22Rv1 (cell line): ENCODE data around the gene DTYMK.

Source experiments
- H3K27ac ChIP-seq: fragments of 450-650 bp; 2 replicates; pipeline ENCODE4 v1.5.1; 2017
- ZFX ChIP-seq: fragments of 450-650 bp; IDR thresholded peaks from 2 replicates; pipeline ENCODE4 v1.6.1; 2017; ENCODE audit warnings: antibody characterized with exemption, borderline replicate concordance
- TF ChIP-seq, protein P1 (sequence below): fragments of 450-650 bp; IDR thresholded peaks from 2 replicates; pipeline ENCODE4 v1.5.1; 2017; ENCODE audit warnings: mild to moderate bottlenecking

The DTYMK gene

DNA sequence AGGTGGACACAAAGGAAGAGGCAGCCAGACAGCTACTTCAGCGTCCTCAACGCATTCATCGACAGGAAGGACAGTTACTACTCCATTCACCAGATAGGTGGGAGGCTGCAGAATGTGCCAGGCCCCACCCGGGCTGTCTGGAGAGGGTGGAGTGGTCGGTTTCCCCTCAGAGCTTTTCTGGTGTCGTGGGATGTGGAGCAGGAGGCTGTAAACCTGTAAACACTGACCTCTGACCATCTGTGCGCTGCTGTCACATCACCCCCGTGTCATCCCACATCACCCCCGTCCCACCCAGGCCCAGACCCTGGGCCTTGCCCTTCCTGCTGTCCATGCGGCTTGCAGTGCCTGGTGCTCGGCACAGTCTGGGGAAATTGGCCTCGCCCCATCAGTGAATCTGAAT lies 32.1 kb downstream of the DTYMK start:
- TF ChIP-seq, protein P1, sequence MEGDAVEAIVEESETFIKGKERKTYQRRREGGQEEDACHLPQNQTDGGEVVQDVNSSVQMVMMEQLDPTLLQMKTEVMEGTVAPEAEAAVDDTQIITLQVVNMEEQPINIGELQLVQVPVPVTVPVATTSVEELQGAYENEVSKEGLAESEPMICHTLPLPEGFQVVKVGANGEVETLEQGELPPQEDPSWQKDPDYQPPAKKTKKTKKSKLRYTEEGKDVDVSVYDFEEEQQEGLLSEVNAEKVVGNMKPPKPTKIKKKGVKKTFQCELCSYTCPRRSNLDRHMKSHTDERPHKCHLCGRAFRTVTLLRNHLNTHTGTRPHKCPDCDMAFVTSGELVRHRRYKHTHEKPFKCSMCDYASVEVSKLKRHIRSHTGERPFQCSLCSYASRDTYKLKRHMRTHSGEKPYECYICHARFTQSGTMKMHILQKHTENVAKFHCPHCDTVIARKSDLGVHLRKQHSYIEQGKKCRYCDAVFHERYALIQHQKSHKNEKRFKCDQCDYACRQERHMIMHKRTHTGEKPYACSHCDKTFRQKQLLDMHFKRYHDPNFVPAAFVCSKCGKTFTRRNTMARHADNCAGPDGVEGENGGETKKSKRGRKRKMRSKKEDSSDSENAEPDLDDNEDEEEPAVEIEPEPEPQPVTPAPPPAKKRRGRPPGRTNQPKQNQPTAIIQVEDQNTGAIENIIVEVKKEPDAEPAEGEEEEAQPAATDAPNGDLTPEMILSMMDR: no peak
- TF ChIP-seq ZFX: no peak
- no peak overlapping the region for H3K27ac ChIP-seq

DNA sequence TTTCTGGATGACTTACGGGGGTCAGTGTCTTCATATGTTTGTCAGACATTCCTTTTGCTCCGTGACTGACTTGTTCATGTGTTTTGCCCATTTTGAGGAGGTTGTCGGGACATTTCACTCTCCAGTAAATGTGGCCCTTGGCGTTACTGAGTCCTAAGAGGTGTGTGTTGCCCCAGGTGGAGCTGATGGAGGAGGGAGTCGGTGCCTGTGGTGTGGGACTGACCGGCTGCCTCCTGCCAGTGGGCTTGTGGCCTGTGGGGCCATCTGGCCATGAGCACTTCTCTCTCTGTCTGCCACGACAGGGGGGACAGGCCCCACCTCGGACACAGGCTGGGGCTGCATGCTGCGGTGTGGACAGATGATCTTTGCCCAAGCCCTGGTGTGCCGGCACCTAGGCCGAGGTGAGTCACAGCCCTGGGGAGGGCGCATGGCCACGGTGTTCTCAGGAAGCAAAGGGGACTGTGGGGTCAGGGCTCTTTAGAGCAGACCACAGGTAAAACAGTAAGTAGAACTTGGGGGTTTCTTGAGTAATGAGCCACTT lies 33.3 kb downstream of the DTYMK start:
- TF ChIP-seq, protein P1: no peak
- TF ChIP-seq ZFX: no peak
- H3K27ac ChIP-seq: no peak overlapping the region

DNA sequence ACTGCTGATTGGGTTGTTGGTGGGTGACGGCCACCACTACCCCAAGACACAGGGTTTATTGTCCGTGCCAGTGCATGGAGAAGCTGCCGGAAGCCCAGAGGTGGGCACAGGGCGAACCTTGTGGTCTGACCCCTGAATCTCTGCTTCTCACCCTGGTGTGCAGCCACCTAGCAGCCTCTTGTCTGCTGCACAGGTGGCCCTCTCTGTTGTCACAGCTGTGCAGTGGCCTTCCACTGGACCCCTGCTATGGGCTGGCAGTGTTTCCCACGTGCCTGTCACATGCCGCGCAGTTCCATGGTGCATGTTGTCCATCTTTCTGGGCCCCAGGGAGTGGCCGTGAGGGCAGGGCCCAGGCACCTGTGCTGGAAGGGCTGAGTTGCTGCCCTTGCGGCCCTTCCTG lies 33.9 kb downstream of the DTYMK start:
- TF ChIP-seq ZFX: no peak
- TF ChIP-seq, protein P1: no peak
- no peak overlapping the region for H3K27ac ChIP-seq

DNA sequence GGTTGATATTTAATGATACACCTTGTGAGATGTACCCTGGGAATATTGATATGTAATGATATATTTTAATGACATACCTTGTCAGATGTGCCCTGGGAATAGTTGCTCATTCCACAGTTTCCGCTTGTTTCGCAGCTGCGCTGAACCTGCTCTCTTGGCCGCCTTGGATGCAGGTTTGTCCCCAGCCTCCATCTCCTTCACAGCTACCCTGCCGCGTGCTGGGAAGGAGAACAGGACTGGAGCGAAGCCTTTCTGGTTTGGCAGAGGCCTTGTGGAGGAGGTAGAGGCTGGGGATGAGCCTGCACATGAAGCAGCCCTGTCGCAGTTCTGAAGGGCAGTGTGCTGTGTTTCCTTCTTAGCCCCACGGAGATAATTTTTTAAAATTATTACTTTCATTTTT lies 34.5 kb downstream of the DTYMK start:
- TF ChIP-seq, protein P1: no peak
- no peak for TF ChIP-seq ZFX
- no peak overlapping the region for H3K27ac ChIP-seq

DNA sequence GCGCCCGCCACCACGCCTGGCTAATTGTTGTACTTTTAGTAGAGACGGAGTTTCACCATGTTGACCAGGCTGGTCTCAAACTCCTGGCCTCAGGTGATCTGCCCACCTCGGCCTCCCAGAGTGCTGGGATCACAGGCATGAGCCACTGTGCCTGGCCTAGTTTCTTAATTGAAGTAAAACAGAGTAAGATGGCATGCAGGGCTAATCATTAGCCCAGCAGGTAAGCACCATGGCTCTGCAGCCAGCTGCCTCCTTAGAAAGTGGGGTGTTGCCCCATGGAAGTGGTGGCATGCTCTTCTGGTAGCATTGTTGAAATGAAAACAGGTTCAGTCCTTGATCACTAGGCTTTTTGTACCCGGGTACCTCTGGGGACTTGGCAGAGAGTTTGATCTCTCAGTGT lies 36.7 kb downstream of the DTYMK start:
- TF ChIP-seq, protein P1: no peak
- TF ChIP-seq ZFX: no peak
- H3K27ac ChIP-seq: no peak overlapping the region

DNA sequence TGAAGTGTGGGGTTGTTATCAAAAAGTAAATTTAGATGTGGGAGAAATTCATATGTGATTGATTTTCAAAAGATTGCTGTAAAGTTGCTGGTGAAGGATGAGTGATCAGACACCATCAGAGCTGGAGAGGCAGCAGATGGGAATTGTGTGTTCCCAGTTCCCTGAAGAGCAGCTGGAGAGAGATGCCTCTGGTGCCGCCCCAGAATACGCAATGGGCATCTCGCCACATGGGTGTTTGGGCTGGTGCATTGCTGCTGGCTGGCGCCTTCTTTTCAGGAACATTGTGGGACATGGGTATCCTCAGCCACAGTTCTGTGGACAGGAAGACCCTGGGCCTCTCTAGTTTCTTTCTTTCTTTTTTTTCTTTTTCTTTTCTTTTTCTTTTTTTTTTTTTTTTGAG lies 37.2 kb downstream of the DTYMK start:
- TF ChIP-seq, protein P1: no peak
- TF ChIP-seq ZFX: no peak
- H3K27ac ChIP-seq: no peak overlapping the region

DNA sequence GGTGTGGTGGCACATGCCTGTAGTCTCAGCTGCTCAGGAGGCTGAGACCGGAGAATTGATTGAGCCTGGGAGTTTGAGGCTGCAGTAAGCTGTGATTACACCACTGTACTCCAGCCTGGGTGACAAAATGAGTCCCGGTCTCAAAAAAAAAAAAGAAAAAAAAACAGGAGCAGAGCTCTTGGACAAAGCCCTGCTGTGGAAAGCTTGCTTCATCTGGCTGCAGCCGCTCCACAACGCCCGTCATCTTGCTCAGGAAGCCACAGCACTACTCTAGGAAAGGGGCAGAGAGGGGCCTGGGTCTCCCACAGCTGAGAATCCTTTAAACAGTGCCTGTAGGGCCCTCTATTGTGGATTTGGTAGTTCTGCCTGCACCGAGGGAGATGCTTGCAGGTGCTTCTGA lies 38.2 kb downstream of the DTYMK start:
- TF ChIP-seq, protein P1: no peak
- no peak for TF ChIP-seq ZFX
- no peak overlapping the region for H3K27ac ChIP-seq
